Right ventricle myocardium superior (tissue), 1 donor: ENCODE results near the gene RHEB. TPM values are rescaled to one million over a fixed set of nuclear protein-coding genes. Genes with fewer than 3 reads are reported as not detected.

ENCODE experiments used
- ATAC-seq: fragments of 200-7000 bp; cut with Tn5 transposase; one replicate; pipeline ENCODE4 v1.9.1; 2020; ENCODE audit warnings: mild to moderate bottlenecking; ENCODE audit not compliant: poor library complexity
- DNase-seq: peaks from one replicate; pipeline ENCODE4 v3.0.0-alpha.2; 2020
- intact Hi-C: fragments of 100-400 bp; cut with DNase I; formaldehyde crosslinking; loops from one replicate; pipeline ENCODE4 v1.11.2; 2022
- long read RNA-seq: library from polyadenylated mRNA; unstranded; transcript quantifications from one replicate; pipeline ENCODE4 v2.0.0, GENCODE V29; 2021
- total RNA-seq: library from RNA; stranded (reverse); fragmentation: NEBNext Ultra II Directional; extraction: Animal tissue kit (Norgen Biotek cat#: 25700); gene quantifications from one replicate; pipeline ENCODE4 v1.2.1, GENCODE V29; 2021
- donor health status: DM: no; HTN: yes; CAD: no; lungs with severe emphysema.

The RHEB gene, protein sequence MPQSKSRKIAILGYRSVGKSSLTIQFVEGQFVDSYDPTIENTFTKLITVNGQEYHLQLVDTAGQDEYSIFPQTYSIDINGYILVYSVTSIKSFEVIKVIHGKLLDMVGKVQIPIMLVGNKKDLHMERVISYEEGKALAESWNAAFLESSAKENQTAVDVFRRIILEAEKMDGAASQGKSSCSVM
- total RNA-seq, result 119 TPM
- long read RNA-seq, transcript RHEB-201 (8 exons, 2,075 nt), result major isoform, 186 of 196 reads
- long read RNA-seq, partial matches to known transcripts, result 4 of 196 reads
- long read RNA-seq, other reads (novel, unspliced or antisense), result 6 of 196 reads

DNA sequence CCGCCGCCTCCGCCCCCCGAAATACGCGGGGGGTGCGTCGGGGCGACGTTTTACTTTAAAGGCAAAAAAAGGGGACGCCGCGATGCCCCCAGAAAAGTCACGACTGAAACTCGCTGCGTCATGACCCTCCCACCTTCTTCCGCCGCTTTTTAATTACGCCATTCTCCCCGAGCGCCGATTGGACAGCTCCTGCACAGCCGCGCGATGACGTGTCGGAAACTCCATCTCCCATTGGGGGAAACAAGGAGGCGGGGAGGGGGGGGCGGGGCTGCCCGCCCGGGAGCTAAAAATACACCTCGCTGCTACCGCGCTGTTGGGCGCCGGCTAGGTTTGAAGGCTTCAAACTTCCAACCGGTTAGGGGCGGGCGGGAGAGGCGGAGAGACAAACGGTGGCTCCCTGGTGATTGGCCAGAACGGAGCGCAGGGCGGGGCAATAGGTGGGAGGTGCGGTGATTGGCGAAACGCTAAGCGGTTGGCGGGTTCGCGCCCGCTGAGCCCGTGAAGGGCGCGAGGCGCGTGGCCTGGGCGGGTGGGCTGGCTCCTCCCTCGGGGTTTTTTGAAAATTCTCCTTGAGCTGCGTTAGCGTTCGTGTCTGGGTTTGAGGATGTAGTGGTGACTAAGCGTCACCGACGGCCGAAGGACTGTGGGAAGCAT lies at the start of gene RHEB:
RHEB (minus strand) TSS at position 131 of the 654 bp plus-strand sequence. CDS start 384 bp downstream, outside the sequence.
- ATAC-seq, result peak; percentile 94
- intact Hi-C loops, result no loop called here
- peak; percentile 99 for DNase-seq

DNA sequence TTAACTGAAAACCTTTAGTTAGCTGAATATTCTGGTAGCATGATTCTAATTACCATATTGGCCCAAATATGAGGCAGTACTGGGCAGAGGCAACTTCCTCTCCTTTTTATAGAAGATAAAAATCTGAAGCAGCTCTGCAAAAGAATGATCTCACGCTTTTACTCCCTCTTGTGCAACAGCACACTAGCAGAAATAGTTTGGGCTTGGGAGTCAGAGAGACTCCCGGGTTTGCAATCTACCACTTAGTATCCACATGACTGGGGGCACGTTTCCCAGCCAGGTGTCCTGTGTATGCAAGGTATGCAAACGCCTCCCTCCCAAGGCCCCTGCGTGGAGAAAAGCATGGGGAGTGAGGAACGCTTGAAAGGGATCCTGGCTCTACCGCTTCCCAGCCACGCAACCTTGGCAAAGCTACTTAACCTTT lies 47.2 kb upstream of the RHEB start:
- DNase-seq (no peak), ATAC-seq (peak; percentile 68)
- intact Hi-C loops, result no loop called here

DNA sequence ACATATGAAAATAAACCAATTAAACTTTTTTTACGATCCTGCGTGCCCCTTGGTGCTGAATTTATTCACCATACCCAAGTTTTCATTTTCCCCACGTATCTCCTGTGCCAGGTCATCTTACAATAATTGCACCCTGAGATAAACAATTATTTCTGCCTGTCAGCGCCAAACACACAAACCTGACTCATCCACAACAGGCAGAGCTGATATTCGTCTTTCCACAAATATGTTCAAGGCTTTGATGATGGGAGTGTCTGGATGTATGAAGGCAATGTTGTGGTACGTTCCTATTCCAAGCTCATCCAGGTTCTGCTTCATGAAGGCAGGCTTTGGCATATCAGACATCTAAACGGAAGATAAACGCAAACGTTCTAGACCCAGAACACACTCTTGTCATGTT lies 45.8 kb upstream of the RHEB start:
- intact Hi-C loops, result no loop called here
- DNase-seq (no peak), ATAC-seq (no peak)

DNA sequence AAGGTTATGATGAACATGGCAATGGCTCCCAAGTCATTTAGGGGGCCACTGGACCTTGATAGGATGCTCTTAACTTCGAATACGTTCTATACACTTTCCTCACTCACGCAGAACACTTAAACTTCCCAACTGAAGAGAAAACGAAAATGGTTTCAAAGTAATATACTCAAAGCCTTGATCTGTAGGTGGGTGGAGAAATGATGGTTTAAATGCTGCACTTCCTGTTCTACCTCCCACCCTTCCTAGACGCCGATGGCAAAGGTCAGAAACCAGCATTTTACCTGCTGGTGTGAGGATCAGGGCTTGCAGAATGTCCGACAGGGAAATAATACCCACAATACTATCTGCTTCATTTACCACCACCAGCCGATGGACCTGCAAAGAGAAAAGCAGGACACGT lies 40.5 kb upstream of the RHEB start:
- ATAC-seq (no peak), DNase-seq (no peak)
- intact Hi-C loops, result no loop called here

DNA sequence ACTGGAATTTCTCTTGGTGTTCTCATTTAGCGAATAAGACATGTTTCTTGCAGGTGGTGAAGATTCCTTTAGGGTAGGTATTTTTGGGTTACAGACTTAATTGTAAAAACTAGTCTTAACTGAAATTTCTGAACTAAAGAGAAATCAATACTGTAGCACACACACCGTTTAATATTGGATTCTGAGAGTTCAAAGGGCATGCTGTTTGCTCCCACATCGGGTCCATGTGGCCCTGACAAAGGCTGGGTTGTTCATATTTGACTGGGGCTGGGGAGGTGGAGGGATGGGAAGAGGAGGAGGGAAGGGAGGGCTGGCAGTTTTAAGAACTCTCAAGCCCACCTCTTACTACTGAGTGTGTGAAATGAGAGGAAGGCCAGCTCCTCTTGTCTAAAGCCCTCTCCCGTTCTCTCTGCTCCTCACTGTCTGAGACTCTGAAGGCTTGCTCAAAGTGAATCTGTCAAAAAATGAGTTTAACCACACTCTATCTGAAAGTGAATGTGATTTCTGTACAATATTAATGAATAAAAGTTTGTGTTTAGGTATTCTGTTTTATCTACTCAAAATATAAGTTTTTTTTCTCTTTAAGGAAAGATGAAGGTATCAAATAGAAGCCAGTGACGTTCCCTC lies 40.0 kb upstream of the RHEB start:
- DNase-seq (no peak), ATAC-seq (no peak)
- intact Hi-C loops, result loop anchor here (10.0 kb wide), 1 partner anchor 195 kb away; no protein-coding TSS in a partner anchor

DNA sequence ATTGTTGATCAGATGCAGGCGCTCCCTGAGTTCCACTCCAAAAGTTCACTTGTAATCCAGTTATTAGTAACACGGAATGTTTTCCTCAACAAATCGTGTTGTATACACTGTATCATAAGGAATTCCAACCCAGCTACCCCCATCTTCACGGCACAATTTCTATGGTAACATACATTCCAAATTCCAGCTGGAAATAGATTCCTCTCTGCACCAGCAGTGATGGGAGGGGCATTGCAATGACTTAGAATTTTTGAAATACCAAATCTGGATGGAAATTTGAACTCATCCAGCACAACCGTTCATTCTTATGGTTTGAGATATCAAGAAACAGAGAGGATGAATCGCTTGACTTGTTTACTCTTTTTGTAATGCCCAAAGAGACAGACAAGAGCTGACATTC lies 38.9 kb upstream of the RHEB start:
- intact Hi-C loops, result loop anchor here (10.0 kb wide), 1 partner anchor 196 kb away; no protein-coding TSS in a partner anchor
- DNase-seq, result no peak
- no peak for ATAC-seq

DNA sequence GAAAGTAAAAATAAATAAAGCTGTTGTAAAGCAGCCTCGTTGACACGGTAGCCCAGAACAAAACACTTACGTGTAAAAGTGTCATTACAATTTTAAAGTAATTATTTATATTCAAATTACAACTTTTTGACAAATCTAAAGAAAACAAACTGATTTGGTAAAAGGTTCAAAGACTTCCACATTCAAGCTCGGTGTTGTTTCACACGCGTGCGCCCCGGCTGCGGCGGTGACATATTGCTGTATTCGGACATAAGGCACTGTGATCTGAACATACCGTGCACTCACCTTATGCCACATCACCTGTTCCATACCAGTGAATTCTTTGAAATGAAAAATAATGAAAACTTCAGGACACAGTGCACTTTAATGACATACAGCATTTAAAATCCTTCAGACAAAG lies 36.9 kb upstream of the RHEB start:
- no peak for ATAC-seq
- intact Hi-C loops, result loop anchor here (10.0 kb wide), 1 partner anchor 198 kb away; no protein-coding TSS in a partner anchor
- no peak for DNase-seq

DNA sequence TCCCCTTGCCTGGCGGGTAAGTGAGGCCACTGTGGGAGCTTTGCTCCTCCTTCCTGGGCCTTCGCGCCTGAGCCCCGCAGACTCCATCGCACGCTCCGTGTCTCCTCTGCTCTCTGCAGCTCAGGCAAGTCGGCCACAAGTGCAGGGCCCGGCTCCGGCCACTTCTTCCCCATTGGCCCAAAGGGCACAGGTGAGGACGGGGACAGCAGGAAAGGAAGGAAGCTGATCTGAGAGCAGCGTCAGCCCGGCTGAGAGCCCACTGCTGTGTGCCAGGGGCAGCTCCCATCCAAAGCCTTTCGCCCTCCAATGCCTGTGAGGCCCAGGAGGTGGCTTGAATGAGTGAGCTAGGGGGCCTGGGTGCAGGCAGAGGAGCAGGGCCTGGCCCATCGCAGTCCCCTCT lies 33.7 kb upstream of the RHEB start:
- DNase-seq (no peak), ATAC-seq (peak; percentile 18)
- intact Hi-C loops, result loop anchor here (10.0 kb wide), 1 partner anchor 201 kb away; no protein-coding TSS in a partner anchor

DNA sequence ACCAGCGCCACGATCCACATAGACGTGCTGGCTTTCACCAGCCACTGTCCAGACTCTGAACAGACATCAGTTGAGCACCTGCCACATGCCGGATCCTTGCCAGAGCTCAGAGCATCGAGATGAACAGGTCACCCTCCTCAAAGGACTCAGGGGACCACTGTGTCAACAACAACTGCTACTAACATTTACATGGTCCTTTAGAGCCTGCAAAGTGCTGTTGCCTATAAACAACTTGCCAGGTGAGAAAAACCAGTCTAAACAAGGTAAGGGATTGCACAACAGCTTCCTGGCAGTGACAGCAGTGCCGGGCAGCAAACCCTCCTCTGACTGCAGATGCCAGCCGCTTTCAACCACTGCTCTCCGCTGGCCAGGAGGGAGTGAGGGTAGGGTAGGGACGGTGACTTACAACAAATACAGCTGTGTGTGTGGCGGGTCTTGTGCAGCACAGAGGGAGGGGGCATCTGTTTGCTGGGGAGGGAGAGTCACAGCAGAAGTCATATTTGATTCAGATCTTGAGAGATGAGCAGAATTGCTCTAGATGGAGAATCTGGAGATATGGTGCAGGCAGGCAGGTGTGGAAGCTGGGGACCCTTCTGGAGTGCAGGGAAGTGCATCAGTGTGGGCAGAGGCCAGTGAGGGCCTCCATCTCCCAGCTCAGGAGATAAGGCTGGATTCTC lies 32.8 kb upstream of the RHEB start:
- DNase-seq (peak; percentile 58), ATAC-seq (peak; percentile 85)
- intact Hi-C loops, result loop anchor here (10.0 kb wide), 1 partner anchor 202 kb away; no protein-coding TSS in a partner anchor

DNA sequence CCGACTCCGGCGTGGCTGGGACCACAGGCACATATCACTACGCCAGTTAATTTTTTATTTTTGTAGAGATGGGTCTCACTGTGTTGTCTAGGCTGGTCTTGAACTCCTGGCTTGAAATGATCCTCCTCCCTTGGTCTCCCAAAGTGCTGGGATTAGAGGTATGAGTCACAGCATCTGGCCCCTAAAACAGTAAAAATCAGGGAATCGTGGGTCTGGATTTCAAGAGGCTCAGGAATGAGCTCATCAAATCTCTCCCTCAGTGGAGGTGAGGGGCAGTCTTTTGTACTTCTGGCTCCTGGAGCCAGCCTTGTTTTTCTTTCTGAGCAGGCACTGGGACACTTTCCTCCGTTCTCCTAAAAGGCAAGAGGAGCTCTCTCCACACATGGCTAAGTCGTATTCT lies 32.1 kb upstream of the RHEB start:
- ATAC-seq (no peak), DNase-seq (no peak)
- intact Hi-C loops, result loop anchor here (10.0 kb wide), 1 partner anchor 203 kb away; no protein-coding TSS in a partner anchor

DNA sequence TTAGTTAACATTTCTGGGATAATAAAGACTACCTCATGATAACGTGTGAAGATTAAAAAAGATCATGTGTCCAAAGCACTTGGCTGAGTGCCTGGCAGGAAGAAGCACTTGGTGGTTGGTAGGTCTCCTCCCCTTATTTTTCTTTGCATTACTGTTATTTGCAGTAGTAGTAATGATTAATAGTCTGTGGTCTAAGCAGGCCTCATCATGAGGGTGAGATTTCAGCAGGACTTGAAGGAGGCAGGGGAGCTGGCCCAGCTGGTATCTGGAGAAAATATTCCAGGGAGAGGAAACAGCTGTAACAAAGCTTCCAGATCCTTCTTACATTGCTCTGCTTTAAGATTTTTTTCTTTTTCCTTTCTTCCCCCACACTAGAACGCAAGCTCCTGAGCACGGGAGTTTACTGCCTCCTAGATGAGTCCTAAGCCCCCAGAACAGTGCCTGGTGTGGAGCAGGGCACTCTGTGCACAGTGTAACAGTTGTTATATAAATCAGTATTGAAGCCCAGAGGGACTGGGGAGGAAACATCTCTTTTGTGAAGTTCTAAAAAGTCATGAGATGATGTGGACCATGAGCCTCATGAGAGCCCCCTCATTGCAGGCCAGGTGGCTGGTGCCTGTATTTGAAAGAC lies 31.1 kb upstream of the RHEB start:
- DNase-seq (no peak), ATAC-seq (no peak)
- intact Hi-C loops, result loop anchor here (10.0 kb wide), 1 partner anchor 204 kb away; no protein-coding TSS in a partner anchor

DNA sequence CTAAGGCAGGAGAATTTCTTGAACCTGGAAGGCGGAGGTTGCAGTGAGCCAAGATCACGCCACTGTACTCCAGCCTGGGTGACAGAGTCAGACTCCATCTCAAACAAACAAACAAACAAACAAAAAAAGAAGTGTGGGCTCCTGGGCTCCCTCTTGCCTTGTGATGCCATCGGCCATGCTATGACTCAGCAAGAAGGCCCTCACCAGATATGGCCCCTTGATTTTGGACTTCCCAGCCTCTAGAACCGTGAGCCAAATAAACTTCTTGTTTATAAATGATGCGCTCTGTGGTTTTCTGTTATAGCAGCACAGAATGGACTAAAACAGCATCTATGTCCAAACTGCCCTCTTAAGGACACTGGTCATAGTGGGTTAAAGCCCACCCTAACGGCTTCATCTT lies 29.9 kb upstream of the RHEB start:
- intact Hi-C loops, result loop anchor here (10.0 kb wide), 1 partner anchor 205 kb away; no protein-coding TSS in a partner anchor
- no peak for DNase-seq
- no peak for ATAC-seq

DNA sequence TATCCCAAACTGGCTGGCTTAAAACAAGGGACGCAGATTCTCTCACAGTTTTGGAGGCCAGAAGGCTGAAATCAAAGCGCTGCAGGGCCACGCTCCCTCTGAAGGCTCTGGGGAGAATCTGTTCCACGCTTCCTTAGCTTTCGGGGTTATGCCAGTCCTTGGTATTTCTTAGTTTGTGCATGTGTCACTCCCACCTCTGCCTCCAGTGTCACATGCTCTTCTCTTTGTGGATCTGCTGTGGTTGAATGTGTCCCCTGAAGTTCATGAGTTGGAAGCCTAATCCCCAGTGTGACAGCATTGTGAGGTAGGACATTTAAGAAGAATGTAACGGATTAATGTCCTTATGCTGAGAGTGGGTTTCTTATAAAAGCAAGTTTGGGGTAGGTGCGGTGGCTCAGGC lies 29.4 kb upstream of the RHEB start:
- intact Hi-C loops, result no loop called here
- DNase-seq (no peak), ATAC-seq (no peak)

DNA sequence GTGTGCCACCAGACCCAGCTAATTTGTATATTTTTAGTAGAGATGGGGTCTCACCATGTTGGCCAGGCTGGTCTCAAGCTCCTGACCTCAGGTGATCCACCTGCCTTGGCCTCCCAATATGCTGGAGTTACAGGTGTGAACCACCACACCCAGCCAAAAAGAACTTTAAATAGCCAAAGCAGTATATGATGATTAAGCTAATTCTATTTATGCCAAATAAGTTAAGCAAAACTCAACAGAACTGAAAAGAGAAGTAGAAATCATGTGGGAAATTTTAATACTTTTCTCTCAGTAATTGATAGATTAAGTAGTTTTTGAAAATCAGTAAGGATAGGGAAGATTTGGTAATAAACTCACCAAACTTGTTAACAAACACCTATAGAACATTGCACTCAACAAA lies 24.5 kb upstream of the RHEB start:
- DNase-seq (no peak), ATAC-seq (no peak)
- intact Hi-C loops, result no loop called here

DNA sequence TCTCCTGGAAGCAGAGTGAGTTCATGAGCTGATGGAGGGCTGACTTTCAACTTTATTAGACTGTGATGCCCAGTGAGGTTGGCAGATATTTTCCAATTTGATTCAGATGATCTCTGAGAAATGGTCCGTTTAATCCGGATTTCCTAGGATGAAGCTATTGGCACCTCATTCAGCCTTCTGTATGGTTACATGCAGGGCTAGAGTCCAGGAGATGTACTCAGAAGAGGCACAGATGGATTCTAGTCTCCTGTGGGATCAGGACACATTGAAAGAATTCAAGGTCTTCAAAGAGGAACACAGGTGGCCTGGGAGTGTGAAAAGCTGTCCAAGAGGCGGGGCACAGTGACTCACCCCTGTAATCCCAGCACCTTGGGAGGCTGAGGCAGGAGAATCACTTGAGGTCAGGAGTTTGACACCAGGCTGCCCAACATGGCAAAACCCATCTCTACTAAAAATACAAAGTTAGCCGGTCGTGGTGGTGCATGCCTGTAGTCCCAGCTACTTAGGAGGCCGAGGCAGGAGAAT lies 23.0 kb upstream of the RHEB start:
- ATAC-seq (no peak), DNase-seq (no peak)
- intact Hi-C loops, result no loop called here

DNA sequence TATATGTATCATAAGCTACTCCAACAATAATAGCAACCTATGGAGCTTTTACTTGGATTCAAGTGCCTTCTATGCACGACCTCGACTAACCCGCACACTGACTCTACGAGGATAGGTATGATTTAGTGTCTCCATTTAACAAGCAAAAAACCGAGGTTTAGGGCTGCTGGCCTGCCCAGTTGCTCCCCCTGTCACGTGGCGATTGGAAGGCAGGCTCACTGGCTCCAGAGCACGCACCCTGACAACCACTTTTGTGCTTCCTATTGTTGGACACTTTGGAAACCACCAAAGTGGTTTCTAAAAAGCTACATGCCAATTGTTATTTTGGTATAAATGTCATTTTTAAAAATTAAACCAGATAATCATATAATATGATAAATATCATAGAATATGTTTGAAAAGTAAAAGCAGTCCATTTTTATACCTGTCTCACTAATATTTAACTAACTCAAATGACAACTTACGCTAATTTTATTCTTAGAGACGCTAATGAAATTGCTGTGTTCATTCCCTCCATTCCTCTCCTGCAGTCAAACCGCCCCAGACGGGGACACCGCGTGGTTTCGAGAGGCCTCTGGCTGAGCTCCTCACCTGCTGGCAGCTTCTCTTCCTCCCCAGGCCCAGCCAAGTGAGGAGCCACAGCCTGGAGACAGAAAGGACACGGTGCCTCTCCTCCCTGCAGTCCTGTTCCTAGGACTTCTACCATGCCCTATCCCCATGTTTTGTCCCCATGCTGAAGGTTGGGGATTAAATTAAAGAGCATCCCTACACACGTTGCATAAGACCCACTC lies 22.2 kb upstream of the RHEB start:
- ATAC-seq, result peak; percentile 57
- DNase-seq, result peak; percentile 58
- intact Hi-C loops, result no loop called here

DNA sequence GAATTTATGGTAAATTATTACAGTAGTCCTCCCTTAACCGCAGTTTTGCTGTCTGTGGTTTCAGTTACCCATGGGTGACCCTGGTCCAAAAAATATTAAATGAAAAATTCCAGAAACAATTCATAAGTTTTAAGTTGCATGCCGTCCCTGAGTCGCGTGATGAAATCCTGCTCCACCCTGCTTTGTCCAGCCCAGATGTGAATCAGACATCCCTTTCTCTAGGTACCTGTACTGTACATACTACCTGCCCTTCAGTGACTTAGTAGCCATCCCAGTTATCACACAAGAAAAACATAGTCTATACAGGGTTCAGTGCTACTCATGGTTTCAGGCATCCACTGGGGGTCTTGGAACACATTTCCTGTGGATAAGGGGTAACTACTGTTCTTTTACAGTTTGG lies 20.5 kb upstream of the RHEB start:
- intact Hi-C loops, result no loop called here
- DNase-seq, result no peak
- ATAC-seq, result no peak
